Transverse colon (tissue), 4 donors: ENCODE results near the gene ACAP3. TPM values are rescaled to one million over a fixed set of nuclear protein-coding genes. Genes with fewer than 3 reads are reported as not detected.

Experiments
- DNase-seq: peaks from one replicate; pipeline ENCODE4 v3.0.0-alpha.2; 2019
- H3K27ac ChIP-seq, 4 donors: fragments of 200-600 bp; sonication (generic); 2 replicates each; pipeline ENCODE4 v1.5.1; 2016 to 2018; ENCODE audit warnings: inconsistent platforms in 4 of 4
- H3K27me3 ChIP-seq: fragments of 200-600 bp; sonication (generic); 2 replicates; pipeline ENCODE4 v1.5.1; 2017; ENCODE audit warnings: inconsistent platforms
- H3K36me3 ChIP-seq, 4 donors: fragments of 200-600 bp; sonication (generic); 2 replicates each; pipeline ENCODE4 v1.5.1; 2017 to 2019; ENCODE audit warnings: inconsistent platforms in 4 of 4
- H3K4me1 ChIP-seq, 4 donors: fragments of 200-600 bp; sonication (generic); 2 replicates each; pipeline ENCODE4 v1.5.1; 2017 to 2020; ENCODE audit warnings: inconsistent platforms in 4 of 4
- H3K4me3 ChIP-seq, 4 donors: fragments of 200-600 bp; sonication (generic); 1 replicate in 1 of 4; 2 replicates in 3 of 4; pipeline versions ENCODE4 v1.5.1 to v1.6.1; 2017 to 2019; ENCODE audit warnings: inconsistent platforms in 4 of 4
- H3K9me3 ChIP-seq, 2 donors: fragments of 200-600 bp; sonication (generic); 2 replicates each; pipeline ENCODE4 v1.5.1; 2017 to 2019; ENCODE audit warnings: inconsistent platforms in 2 of 2
- EP300 ChIP-seq: sonication (generic); formaldehyde crosslinking; IDR thresholded peaks from one replicate; pipeline ENCODE4 v1.6.1; 2017; ENCODE audit warnings: antibody characterized with exemption, low read depth
- POLR2A ChIP-seq: fragments of 450-650 bp; IDR thresholded peaks from one replicate; pipeline ENCODE4 v1.6.1; 2016; ENCODE audit warnings: antibody characterized with exemption, mild to moderate bottlenecking, moderate library complexity
- POLR2AphosphoS5 ChIP-seq, 3 donors: sonication (generic); formaldehyde crosslinking; IDR thresholded peaks; one replicate each; pipeline ENCODE4 v1.6.1; 2016; ENCODE audit warnings: antibody characterized with exemption in 3 of 3
- WGBS, 2 donors: methylation state at CpG; one replicate each; pipeline ENCODE4 v1.1.5; 2018; ENCODE audit warnings: low coverage in 1 of 2; 5-methylcytosine and 5-hydroxymethylcytosine counted together
- in situ Hi-C, 4 donors: fragments of 200-750 bp; cut with MboI; loops; one replicate each; pipeline versions ENCODE4 v1.15.0 to v1.15.1; 2017; ENCODE audit warnings: low sequenced_read_pairs in 3 of 4, low pct_ligation_motif_present in 1 of 4, low pct_unique_long_range_greater_than_20kb in 1 of 4
- intact Hi-C: fragments of 100-400 bp; cut with DNase I; formaldehyde crosslinking; loops from one replicate; pipeline ENCODE4 v1.15.1; 2023; ENCODE audit warnings: low total_unique reads
- total RNA-seq, 4 donors: library from RNA; depleted of rRNA; stranded (reverse); fragments of >200 nt; gene quantifications; one replicate each; pipeline ENCODE4 v1.1.0, GENCODE V29; 2016
- TF ChIP-seq, protein P1 (sequence below), 5 experiments: fragments of 200-600 bp in 3 of 5; fragments of 450-650 bp in 2 of 5; sonication (generic) in 3 of 5; IDR thresholded peaks; 1 replicate in 2 of 5; 2 replicates in 3 of 5; pipeline ENCODE4 v1.5.1; 2016 to 2017; ENCODE audit warnings: antibody characterized with exemption in 5 of 5, inconsistent platforms in 3 of 5, mild to moderate bottlenecking in 2 of 5, moderate library complexity in 1 of 5

Gene ACAP3
- total RNA-seq, 4 donors from 2014 or later, result 52.4 to 190 (median 99.5) TPM

DNA sequence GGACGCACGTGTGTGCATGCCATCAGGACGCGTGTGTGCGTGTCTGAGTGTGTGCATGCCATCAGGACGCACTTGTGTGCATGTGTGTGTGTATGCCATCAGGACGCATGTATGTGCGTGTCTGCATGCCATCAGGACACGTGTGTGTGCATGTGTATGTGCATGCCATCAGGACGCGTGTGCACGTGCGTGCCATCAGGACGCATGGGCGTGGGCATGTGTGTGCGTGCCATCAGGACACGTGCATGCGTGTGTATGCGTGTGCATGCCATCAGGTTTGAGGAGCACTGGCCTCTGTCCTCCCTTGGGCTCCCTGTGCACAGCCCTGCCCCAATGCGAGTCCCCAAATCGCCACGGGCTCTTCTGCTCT is 48.6 kb downstream of the ACAP3 start:
- TF ChIP-seq POLR2A (no peak), POLR2AphosphoS5 (IDR thresholded peaks at IDR 0.05) (no peak), EP300 (no peak)
- TF ChIP-seq, protein P1, sequence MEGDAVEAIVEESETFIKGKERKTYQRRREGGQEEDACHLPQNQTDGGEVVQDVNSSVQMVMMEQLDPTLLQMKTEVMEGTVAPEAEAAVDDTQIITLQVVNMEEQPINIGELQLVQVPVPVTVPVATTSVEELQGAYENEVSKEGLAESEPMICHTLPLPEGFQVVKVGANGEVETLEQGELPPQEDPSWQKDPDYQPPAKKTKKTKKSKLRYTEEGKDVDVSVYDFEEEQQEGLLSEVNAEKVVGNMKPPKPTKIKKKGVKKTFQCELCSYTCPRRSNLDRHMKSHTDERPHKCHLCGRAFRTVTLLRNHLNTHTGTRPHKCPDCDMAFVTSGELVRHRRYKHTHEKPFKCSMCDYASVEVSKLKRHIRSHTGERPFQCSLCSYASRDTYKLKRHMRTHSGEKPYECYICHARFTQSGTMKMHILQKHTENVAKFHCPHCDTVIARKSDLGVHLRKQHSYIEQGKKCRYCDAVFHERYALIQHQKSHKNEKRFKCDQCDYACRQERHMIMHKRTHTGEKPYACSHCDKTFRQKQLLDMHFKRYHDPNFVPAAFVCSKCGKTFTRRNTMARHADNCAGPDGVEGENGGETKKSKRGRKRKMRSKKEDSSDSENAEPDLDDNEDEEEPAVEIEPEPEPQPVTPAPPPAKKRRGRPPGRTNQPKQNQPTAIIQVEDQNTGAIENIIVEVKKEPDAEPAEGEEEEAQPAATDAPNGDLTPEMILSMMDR (IDR thresholded peaks at IDR 0.05), result no peak
- no peaks in the 10 kb centered on the region for H3K27me3 ChIP-seq
- 91% methylated on average over 22 of the region's 22 CpGs; no CpG with 5 or more reads in 1 of the 2 donors for WGBS, 2 donors
- in situ Hi-C loops, result loop anchor here in 1 of 4 donors (25.0 kb wide), 1 partner anchor 147 kb away; the partner anchor contains the start of gene C1orf159
- H3K36me3 ChIP-seq, result peaks cover 0 to 37% (median 11%) of the 10 kb centered on the region in 4 donors
- no peak overlapping the region for H3K27ac ChIP-seq
- H3K9me3 ChIP-seq, result no peaks in the 10 kb centered on the region
- DNase-seq, result no peak
- no peak overlapping the region for H3K4me3 ChIP-seq
- no peaks in the 10 kb centered on the region for H3K4me1 ChIP-seq
- intact Hi-C loops, result no loop called here

DNA sequence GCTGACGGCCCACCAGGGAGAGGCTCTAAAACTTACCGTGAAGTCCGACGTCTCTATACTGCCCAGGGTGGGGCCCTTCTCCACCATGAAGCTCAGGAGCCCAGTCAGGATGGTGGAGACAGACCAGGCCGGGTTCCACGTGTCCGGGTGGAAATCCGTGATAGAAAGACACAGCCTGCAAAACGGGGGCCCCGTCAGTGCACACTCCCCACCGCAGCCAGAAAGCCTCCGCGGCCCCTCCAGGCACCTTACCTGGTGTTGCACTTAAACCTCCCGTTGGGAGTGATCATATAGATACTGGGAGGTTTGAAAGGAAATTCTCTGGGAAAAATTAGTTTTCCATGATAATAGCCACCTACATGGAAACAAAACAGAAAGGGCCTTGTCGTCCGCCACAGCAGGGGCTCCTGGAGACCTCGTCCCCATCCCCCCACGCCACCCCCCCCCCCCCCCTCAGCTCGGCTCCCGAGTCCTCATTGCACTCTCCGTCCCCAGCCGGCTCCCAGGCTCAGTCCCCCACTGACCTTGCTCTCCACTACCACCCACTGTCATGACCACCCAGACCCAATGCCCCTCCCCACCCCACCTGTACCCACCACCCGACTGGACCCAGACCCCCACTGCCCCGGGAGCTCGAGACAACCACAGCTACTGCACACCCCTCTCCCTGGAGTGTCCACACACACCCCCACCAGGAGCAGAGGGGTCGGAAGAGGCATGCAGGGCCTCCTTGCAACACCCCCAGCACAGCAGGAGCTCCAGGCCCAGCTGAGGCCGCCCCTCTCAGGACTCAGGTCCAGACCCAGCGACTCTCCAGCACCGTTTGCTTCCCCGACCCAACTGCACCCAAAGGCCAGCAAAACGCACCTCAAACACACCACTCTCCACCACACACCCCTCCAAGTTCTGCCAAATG is 50.5 kb downstream of the ACAP3 start:
- Histone ChIP-seq H3K4me1 (no peaks in the 10 kb centered on the region), H3K27ac (no peak overlapping the region), H3K4me3 (no peak overlapping the region), H3K9me3 (no peaks in the 10 kb centered on the region), H3K36me3 (peaks cover 0 to 27% (median 11%) of the 10 kb centered on the region in 4 donors), H3K27me3 (no peaks in the 10 kb centered on the region)
- intact Hi-C loops (no loop called here), in situ Hi-C loops (loop anchor here in 1 of 4 donors (25.0 kb wide), 1 partner anchor 145 kb away; the partner anchor contains the start of gene C1orf159)
- TF ChIP-seq POLR2AphosphoS5 (IDR thresholded peaks at IDR 0.05) (no peak), POLR2A (no peak), EP300 (no peak)
- TF ChIP-seq, protein P1 (IDR thresholded peaks at IDR 0.05), result no peak
- 93% methylated on average over 31 of the region's 31 CpGs; no CpG with 5 or more reads in 1 of the 2 donors for WGBS, 2 donors
- no peak for DNase-seq

DNA sequence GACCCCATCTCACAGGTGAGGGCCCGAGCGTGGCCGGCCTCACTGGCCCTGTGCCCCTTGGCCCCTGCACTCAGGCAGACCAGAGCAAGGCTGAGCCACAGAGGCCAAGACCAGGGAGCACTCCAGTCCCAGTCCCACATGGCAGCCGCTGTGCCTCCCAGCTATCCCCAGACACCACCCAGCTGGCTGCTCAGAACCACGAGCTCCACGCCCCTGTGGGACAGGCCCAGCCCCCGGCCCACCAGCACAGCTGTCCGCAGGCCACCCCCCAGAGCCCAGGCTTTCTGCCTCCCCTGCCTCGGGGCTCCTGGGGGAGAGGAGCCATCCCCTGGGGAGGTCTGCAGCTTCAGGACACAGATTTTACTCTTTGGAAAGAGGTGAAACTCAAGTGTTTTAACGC is 52.1 kb downstream of the ACAP3 start:
- 88 to 100% methylated on average over 1 to 10 of the region's 10 CpGs for WGBS, 2 donors
- TF ChIP-seq POLR2A (no peak), POLR2AphosphoS5 (IDR thresholded peaks at IDR 0.05) (no peak), EP300 (no peak)
- TF ChIP-seq, protein P1 (IDR thresholded peaks at IDR 0.05), result no peak
- no peak overlapping the region for H3K4me3 ChIP-seq
- no peak for DNase-seq
- H3K4me1 ChIP-seq, result peaks cover 0 to 2% (median 0%) of the 10 kb centered on the region in 4 donors
- H3K9me3 ChIP-seq, result no peaks in the 10 kb centered on the region
- in situ Hi-C loops, result loop anchor here in 1 of 4 donors (25.0 kb wide), 1 partner anchor 143 kb away; the partner anchor contains the start of gene C1orf159
- H3K36me3 ChIP-seq, result peaks cover 0 to 15% (median 7%) of the 10 kb centered on the region in 4 donors
- H3K27me3 ChIP-seq, result no peaks in the 10 kb centered on the region
- intact Hi-C loops, result no loop called here
- H3K27ac ChIP-seq, result no peak overlapping the region

DNA sequence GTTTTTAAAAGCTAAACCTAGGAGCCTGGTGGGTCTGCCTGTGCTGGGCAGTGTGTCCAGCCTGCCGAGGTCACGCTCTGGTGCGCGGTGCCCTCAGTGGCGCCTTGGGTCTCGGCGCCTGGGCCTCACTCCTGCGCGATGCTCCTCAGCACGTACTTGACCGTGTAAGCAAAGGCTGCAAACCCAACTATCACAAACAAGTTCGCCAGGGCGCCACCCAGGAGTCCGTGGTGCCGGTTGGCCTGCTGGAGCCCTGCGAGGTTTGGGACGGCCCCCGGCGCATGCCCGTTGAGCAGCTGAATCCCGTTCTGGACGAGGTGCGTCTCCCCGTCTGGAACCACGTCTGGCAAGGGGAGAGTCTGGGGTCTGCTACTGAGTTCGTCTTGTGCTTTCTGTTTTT is 52.7 kb downstream of the ACAP3 start:
- Histone ChIP-seq H3K27ac (no peak overlapping the region), H3K4me1 (peaks cover 0 to 5% (median 0%) of the 10 kb centered on the region in 4 donors), H3K36me3 (peaks cover 0 to 15% (median 7%) of the 10 kb centered on the region in 4 donors), H3K27me3 (no peaks in the 10 kb centered on the region), H3K4me3 (no peak overlapping the region), H3K9me3 (no peaks in the 10 kb centered on the region)
- intact Hi-C loops, result no loop called here
- TF ChIP-seq POLR2A (no peak), POLR2AphosphoS5 (IDR thresholded peaks at IDR 0.05) (no peak), EP300 (no peak)
- TF ChIP-seq, protein P1 (IDR thresholded peaks at IDR 0.05), result no peak
- 93% methylated on average over 26 of the region's 26 CpGs; no CpG with 5 or more reads in 1 of the 2 donors for WGBS, 2 donors
- in situ Hi-C loops, result loop anchor here in 1 of 4 donors (25.0 kb wide), 1 partner anchor 143 kb away; the partner anchor contains the start of gene C1orf159
- DNase-seq, result no peak
